Nephron (organoid): ENCODE measurements around the gene NAPB.

ENCODE experiments used
- H3K27ac Mint-ChIP-seq, 3 experiments: 2 replicates each; pipeline ENCODE4 v1.8.0; 2020; ENCODE audit warnings: mixed read lengths in 3 of 3, mild to moderate bottlenecking in 2 of 3, moderate library complexity in 1 of 3
- H3K27me3 Mint-ChIP-seq: 2 replicates; pipeline ENCODE4 v1.8.0; 2021; ENCODE audit warnings: low read depth, mild to moderate bottlenecking, moderate library complexity, mixed read lengths
- H3K36me3 Mint-ChIP-seq: 2 replicates; pipeline ENCODE4 v1.8.0; 2020; ENCODE audit warnings: low read depth, mixed read lengths
- H3K4me1 Mint-ChIP-seq: 2 replicates; pipeline ENCODE4 v1.8.0; 2020; ENCODE audit warnings: mixed read lengths
- H3K4me3 Mint-ChIP-seq, 3 experiments: 2 replicates each; pipeline ENCODE4 v1.8.0; 2020; ENCODE audit warnings: mild to moderate bottlenecking in 3 of 3, mixed read lengths in 3 of 3, moderate library complexity in 2 of 3
- H3K9me3 Mint-ChIP-seq: 2 replicates; pipeline ENCODE4 v1.8.0; 2020; ENCODE audit warnings: mixed read lengths
- TF ChIP-seq, protein P1 (sequence below), 3 experiments: fragments of 200-600 bp; sonication (generic); IDR thresholded peaks; one replicate each; pipeline ENCODE4 v1.5.0; 2021; ENCODE audit warnings: antibody characterized with exemption in 3 of 3; ENCODE audit not compliant: unreplicated experiment in 3 of 3

Gene NAPB

DNA sequence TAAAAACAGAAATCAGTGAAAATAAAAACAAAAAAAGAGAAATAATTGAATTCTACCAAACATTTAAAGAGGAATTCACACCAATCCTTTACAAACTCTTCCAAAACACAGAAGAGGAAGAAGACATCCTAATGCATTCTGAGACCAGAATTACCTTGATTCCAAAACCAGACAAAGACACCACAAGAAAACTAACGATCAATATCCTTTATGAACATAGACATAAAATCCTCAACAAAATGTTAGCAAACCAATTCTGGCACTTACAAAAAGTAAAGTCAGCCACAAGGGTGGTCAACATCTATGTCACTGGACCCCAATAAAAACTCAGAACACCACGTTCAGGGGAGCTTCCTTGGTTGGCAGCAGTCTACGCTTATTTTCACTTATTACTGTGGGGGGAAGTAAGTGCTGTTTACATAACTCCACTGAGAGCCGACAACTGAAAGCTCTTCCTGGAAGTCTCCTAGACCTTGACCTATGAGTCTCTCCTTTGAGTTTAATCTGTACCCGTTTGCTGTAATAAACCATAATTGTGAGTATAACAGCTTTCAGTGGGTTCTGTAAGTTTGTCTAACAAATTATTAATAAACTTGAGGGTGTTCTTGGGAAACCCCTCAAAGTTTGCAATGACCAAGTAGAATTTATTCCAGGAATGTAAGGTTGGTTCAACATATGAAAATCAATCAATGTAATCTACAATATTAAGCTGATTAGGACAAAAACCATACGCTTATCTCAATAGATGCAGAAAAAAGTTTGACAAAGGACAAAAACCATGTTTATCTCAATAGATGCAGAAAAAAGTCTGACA lies 34.8 kb downstream of the NAPB start:
- H3K27me3 Mint-ChIP-seq, result no peaks in the 10 kb centered on the region
- H3K4me3 Mint-ChIP-seq, result no peak overlapping the region
- peaks cover 88% of the 10 kb centered on the region for H3K36me3 Mint-ChIP-seq
- H3K9me3 Mint-ChIP-seq, result peaks cover 14% of the 10 kb centered on the region
- H3K27ac Mint-ChIP-seq, result no peak overlapping the region
- H3K4me1 Mint-ChIP-seq, result no peaks in the 10 kb centered on the region
- TF ChIP-seq, protein P1, sequence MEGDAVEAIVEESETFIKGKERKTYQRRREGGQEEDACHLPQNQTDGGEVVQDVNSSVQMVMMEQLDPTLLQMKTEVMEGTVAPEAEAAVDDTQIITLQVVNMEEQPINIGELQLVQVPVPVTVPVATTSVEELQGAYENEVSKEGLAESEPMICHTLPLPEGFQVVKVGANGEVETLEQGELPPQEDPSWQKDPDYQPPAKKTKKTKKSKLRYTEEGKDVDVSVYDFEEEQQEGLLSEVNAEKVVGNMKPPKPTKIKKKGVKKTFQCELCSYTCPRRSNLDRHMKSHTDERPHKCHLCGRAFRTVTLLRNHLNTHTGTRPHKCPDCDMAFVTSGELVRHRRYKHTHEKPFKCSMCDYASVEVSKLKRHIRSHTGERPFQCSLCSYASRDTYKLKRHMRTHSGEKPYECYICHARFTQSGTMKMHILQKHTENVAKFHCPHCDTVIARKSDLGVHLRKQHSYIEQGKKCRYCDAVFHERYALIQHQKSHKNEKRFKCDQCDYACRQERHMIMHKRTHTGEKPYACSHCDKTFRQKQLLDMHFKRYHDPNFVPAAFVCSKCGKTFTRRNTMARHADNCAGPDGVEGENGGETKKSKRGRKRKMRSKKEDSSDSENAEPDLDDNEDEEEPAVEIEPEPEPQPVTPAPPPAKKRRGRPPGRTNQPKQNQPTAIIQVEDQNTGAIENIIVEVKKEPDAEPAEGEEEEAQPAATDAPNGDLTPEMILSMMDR (IDR thresholded peaks at IDR 0.05; ENCODE audit: unreplicated experiment in 3 of 3), result no peak

DNA sequence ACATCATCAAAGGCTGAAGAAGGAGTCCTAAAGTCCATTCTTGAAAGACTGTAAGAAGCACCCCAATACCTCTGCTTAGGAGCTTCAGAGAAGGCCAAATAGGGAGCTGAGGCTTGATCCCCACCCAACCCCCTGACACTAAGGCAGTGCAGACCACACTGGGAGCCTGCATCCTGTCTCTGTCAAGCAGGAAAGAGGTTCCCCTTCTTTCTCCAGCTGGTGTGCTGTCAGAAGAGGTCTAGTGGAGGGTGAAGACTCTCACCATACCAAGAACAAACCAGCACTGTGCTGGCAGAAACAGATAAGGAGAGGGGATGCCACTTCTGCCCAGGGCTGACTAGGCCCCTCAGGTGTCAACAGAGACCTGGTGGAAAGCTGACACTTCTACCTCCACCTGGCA lies 39.4 kb downstream of the NAPB start:
- H3K27ac Mint-ChIP-seq, result no peak overlapping the region
- peaks cover 11% of the 10 kb centered on the region for H3K9me3 Mint-ChIP-seq
- TF ChIP-seq, protein P1 (IDR thresholded peaks at IDR 0.05; ENCODE audit: unreplicated experiment in 3 of 3), result no peak
- H3K27me3 Mint-ChIP-seq, result no peaks in the 10 kb centered on the region
- no peak overlapping the region for H3K4me3 Mint-ChIP-seq
- peaks cover 85% of the 10 kb centered on the region for H3K36me3 Mint-ChIP-seq
- H3K4me1 Mint-ChIP-seq, result no peaks in the 10 kb centered on the region

DNA sequence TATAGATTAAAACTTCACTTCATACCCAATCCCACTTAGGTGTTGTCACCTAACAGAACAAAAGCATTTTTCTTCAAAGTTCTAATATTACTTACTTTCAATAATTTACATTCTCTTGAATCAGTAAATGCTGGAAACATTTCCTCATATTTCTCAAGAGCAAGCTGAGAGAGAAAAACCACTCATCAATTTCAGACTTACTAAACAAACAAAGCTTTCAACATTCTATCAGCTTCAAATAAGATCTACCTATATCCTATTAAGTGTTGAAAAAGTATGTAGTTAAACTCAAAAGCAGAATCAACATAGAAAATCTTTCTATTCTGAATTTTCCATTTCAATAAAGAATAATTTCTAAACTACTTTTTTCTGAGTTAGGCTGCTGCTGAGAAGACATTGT lies 41.5 kb downstream of the NAPB start:
- TF ChIP-seq, protein P1 (IDR thresholded peaks at IDR 0.05; ENCODE audit: unreplicated experiment in 3 of 3), result no peak
- Mint-ChIP-seq H3K9me3 (peaks cover 11% of the 10 kb centered on the region), H3K4me3 (no peak overlapping the region), H3K27ac (no peak overlapping the region), H3K27me3 (no peaks in the 10 kb centered on the region), H3K36me3 (peaks cover 84% of the 10 kb centered on the region), H3K4me1 (no peaks in the 10 kb centered on the region)

DNA sequence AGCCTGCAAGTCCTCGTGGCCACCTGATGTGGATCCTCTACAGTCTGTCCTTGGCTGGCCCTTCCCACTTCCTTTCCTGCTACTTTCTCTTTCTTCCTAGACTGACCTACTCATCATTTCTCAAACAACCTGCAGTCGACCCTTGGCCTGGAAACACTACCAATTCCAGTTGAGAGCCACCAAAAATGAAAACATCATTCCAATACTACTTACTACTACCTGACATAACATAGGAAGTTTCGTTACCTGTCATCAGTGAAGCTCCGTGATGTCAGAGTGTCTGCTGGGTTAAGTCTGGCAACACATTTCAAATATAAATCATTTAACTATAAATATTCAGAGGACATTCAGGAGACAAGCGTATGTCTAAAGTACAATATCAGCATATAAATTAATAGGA lies 45.5 kb downstream of the NAPB start:
- H3K27ac Mint-ChIP-seq, result no peak overlapping the region
- H3K4me1 Mint-ChIP-seq, result no peaks in the 10 kb centered on the region
- no peaks in the 10 kb centered on the region for H3K27me3 Mint-ChIP-seq
- H3K9me3 Mint-ChIP-seq, result no peaks in the 10 kb centered on the region
- TF ChIP-seq, protein P1 (IDR thresholded peaks at IDR 0.05; ENCODE audit: unreplicated experiment in 3 of 3), result no peak
- H3K36me3 Mint-ChIP-seq, result peaks cover 78% of the 10 kb centered on the region
- no peak overlapping the region for H3K4me3 Mint-ChIP-seq

DNA sequence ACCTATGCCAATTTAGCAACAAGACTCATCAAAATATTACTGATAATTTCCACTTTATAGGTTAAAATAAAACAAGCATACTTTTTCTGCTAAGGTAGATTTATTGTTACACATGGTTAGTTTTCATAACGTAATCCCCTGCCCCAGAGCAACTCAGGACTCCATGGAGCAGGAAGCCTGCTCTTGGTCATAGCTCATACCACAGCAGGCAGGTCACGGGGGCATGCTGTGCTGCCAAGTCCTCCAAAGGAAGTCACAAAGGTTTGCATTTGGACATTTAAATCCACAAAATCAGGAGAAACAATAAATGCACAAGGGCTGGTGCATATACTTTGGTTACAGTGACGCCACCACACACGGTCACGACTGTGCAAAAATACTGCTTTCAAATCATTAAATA lies 46.8 kb downstream of the NAPB start:
- Mint-ChIP-seq H3K27me3 (no peaks in the 10 kb centered on the region), H3K9me3 (no peaks in the 10 kb centered on the region), H3K36me3 (peaks cover 78% of the 10 kb centered on the region)

More for the DNA sequence above, 46.8 kb downstream of the NAPB start:
- Mint-ChIP-seq H3K27ac (no peak overlapping the region), H3K4me3 (no peak overlapping the region), H3K4me1 (no peaks in the 10 kb centered on the region)
- TF ChIP-seq, protein P1 (IDR thresholded peaks at IDR 0.05; ENCODE audit: unreplicated experiment in 3 of 3), result no peak
